ENCODE results near the gene DNAJC24.
A peak's percentile ranks its signal among the peaks of the same experiment; 100 is the strongest.

DNAJC24 gene

DNA sequence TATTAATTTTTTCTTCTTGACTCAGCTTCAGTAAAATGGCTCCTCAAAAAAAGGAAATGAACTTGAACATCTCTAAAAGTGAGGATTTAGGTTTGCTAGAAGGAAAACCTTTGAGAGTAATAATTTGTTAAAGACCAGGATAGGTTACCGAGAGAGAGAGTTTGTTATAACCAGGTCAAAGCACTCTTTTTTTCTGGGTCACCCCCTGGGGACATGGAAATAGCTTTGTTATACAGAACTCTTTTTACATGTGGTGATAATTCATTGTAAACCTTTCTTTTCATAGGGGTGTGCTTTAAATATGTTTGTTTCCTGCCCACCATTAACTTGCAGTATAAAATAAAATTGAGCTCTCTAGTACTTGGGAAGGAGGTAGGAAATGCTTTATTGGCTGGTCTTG is 47.7 kb downstream of the DNAJC24 start:
- no peak for DNase-seq

DNA sequence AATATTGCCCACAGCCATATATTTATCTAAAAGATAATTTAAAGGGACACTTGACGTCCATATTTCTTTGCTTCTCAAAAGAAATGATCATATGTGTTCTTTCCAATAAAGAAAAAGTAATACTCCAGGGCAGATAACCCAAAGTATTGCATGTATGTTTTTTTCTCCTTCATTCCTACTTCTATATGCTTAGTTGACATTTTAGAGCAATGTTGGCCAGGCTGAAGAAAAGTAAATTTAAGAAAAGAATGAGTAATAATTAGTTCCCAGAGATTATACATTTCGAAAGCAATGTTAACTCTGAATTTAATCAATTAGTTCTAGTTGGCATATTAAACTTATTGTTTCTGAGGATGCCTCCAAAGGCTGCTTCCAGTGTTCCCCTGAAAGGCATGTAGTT is 48.2 kb downstream of the DNAJC24 start:
- DNase-seq, result no peak

DNA sequence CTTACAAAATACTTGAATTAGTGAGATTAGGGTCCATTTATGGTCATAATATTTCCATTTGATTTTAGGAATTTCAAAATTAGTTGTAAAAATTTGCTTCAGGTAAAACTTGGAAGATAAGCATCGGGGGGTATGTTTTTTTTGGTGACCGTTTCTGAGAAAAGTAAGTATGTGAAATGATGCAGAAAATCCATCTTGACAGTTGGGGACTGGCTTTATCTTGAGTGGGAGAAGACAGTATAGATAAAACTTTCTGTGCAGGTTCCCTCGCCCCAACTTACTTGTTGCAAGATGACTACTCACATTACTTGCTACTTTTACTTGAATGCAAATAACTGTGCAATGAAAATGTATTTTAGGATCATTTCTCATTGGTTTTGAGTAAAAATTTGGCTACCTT is 49.5 kb downstream of the DNAJC24 start:
- no peak for DNase-seq

DNA sequence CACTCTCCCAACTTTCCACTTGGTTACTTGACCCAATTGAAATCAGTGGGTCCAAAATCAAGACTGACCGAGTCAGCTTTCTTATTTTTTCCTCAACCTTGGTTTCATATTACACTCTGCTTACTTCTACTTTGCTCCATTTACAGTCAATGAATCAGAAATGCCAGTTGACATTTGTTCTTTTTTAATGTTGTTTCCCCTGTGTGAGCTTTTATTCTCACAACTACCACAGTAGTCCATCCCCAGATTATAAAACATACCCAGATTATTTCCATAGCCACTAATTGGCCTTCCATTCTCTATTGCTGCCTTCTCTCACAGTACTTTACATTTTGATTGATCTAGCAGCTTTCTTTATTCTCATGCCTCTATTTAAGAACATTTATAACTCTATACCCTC is 50.0 kb downstream of the DNAJC24 start:
- DNase-seq, result no peak

DNA sequence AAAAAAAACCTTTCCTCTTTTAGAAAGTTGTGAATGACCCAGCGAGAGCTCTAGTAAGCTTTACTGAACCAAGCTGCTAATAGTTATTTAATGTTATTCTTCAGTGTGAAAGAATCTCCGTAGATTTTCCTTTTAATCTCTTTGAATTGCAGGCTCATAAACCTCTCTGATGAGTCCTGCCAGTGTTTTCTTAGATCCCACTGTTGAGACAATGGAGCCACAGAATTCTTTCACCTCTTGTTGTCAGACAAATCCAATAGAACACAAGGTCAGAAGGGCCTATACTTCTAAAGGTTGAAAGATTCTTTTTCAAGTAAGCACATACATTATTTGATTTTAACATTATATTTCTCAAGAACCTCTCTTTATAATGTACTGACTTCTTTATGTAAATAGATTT is 52.2 kb downstream of the DNAJC24 start:
- no peak for DNase-seq

DNA sequence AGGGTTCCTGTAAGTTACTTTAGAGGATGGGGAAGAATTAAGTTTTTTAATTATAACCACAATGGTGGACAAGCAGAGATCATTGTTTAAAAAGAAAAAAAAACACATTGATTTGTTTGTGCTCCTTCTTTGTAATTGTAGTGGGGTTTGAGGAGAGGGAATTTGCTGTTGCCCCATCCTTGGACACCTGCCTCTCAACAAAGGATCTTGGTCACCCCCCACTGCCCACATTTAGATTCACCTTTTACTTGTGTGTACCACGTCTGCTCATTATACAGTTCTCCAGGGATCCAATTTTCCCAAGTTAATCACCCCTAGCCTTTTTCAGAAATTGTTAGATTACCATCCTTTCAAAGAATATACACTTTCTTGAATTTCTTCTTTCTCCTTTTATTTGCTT is 53.0 kb downstream of the DNAJC24 start:
- DNase-seq, result no peak

DNA sequence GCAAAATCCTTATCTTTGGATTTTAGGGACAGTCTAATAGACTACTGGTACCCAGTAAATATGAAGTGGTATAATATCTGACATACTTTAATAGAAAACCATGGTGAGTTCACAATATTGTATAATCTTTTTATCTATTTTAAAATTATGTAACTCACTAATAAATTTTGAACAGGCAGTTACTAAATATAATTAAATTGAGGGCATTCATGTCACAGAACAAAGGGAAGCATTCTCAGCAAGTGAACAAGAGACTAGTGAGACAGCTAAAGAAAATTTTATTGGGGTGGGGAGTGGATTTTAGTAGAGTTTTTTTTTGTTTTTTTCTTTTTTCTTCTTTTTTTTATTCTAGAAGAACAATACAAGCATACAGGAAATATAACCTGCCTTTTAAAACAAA is 55.0 kb downstream of the DNAJC24 start:
- DNase-seq, result no peak

DNA sequence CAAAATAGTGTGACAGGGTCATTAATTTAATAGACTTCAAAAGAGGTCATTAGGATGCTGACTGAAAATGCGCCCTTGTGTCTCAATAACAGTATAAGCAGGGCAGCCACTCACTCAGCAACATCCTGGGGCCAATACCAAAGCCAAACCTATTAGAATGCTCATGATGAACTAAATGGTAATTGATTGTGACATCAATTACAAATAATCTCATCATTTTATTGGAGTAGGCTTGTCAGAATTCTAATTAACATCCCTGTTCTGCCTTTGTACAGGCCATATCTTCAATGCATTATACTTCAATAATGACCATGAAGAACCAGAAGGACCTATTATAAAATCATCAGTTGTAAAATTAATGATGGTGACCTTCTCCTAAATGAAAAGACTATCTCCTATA is 64.2 kb downstream of the DNAJC24 start:
- no peak for DNase-seq

DNA sequence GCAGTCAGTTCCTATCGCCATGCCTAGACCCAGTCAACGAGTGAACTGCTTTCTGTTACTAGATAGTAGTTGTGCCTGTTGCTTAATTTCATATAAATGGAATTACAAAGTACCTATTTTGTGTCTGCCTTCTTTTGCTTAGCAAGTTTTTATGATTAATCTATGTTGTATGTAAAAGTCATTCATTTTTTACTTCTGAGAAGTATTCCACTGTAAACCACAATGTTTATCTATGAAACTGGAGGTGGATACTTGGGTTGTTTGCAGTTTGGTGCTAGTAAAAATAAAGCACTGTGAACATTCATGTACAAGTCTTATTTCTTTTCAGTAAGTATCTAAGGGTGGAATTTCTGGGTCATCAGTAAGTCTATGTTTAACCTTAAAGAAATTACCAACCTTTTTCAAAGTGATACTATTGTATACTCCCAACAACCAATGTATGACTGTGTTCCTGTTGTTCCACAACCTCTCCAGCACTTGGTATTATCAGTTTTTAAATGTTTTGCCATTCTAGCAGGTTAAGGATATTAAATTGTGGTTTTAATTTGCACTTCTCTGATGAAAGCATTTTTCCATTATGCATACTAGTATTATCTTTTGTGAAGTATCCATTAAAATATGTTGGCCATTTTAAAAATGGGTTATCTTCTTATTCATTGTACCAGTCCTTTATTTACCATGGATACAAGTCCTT is 68.2 kb downstream of the DNAJC24 start:
- DNase-seq, result no peak

DNA sequence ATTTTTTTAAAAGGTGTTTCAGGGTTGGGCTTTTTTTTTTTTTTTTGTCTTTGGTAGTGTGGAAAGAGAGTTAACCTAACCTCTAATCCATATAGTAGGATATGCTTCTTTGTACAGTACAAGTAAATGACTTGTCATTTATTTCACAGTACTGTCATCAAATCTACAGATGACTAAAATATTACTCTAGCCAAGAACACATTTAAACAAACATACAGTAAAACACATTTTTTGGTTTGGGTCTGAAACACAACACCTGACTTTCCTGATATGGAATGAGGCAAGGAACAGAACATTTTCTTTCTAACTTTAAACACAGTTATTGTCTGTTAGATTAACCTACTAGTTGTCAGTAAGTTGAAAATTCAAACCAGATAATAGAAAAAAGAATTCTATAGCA is 71.6 kb downstream of the DNAJC24 start:
- DNase-seq, result no peak

DNA sequence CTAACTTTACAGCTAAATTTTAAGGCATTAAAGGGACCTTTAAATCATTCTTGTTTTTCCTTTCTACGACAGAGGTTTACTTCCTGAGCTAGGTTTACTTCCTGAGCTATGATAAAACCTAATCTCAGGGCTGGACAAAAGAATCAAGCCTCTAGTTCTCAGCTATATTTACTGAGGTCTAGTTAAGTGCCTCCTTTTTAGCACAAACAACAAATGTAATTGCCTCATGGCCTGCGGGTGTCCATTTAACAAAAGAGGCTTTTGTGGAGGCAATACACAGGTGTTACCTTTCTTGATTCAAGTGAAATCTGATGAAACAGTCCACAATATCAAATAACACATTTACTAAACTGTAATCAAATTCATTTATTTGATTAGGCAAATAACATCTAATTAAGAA is 72.4 kb downstream of the DNAJC24 start:
- no peak for DNase-seq

DNA sequence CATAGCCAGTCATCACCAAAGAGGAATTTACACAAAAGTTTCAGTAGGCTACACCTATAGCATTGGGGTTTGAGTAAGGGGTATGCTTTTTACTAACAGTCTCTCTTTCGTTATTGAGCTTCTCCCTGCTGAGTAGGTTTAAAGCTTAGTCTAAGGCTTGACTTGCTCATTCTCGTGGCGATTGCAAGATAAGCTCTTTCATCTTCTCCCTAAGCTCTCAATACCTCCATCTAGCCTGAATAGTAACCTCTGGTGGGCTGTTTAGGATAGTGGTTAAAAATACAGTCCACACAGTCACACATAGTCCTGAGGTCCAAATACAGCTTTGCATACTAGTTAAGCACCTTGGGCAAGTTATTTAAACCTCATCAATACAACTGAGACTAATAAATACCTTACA is 74.1 kb downstream of the DNAJC24 start:
- DNase-seq, result peak; percentile 2

DNA sequence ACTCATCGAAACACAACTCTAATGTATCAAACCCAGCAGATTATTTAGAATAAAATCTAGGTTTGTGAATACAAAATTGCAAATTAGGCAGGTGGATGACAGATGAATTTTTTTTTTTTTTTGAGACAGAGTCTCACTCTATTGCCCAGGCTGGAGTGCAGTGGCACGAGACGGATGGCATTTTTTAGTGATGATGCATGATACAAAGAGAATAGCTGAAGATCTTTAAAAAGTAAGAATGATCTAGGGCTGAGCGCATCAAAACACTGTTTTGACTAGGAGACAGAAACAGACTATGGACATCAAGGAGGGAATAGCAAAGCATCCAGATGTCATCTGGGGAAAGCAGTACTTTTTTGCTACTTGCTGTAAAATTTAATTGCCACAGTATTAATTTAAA is 76.0 kb downstream of the DNAJC24 start:
- DNase-seq, result no peak

DNA sequence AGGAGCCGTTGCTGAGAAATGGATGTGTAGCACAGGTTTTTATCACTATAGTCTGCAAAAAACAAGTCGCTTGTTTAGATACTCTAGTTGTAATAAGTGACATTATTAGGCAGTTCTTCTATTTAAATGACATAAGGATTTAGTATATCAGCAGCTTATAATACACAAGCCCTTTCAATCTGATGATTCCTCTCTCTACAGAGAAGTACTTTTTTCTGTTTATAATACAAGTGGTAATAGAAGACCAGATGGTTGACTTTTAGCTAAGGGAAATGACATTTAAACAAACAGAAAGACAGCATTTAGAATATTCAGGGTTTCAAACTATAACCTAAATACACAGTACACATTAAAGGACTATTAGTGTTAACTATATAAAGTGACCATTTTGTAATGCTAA is 79.4 kb downstream of the DNAJC24 start:
- no peak for DNase-seq

DNA sequence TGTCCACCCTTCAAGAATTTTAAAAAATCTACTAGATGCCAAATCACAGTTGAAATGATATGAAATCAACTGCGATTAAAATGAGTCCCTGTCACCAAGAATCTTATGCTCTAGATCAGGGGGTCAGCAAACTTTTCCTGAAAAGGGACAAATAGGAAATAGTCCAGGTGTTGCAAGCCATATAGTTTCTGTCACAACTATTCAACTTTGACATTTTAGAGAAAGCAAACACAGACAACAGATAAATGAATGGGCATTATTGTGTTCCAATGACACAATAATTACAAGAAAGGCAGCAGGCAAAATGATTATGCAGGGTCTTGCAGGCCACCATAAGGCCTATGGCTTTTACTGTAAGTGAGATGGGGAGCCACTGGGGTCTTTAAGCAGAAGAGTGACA is 81.2 kb downstream of the DNAJC24 start:
- DNase-seq, result no peak

DNA sequence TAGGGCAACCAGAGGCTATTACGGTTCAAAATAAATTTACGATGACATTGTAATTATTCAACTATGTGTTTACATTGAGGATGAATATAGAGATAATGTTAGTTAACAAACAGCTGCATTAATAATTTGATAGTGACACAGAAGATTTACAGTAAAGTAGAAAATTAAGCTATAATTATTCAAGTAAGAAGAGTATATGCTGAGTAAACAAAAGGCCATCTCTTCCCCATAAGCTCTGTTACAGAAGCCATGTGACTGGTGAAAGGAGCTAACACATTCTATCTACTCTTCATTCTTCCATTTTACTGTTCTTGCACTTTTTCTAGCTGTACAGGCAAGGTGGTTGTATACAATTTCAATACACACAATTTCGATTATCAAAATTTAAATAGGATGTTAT is 85.5 kb downstream of the DNAJC24 start:
- no peak for DNase-seq

DNA sequence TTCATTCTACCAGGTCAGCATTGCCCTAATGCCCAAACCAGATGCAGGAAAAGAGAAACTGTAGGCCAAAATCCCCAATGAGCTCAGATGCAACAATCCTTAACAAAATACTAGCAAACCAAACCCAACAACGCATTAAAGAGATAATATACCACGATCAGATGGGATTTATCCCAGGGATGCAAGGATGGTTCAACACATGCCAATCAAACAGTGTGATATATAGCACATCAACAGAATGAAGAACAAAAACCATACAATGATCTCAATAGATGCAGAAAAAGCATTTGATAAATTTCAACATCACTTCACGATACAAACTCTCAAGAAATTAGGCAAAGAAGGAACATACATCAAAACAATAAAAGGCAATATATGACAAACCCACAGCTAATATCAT is 94.8 kb downstream of the DNAJC24 start:
- no peak for DNase-seq

DNA sequence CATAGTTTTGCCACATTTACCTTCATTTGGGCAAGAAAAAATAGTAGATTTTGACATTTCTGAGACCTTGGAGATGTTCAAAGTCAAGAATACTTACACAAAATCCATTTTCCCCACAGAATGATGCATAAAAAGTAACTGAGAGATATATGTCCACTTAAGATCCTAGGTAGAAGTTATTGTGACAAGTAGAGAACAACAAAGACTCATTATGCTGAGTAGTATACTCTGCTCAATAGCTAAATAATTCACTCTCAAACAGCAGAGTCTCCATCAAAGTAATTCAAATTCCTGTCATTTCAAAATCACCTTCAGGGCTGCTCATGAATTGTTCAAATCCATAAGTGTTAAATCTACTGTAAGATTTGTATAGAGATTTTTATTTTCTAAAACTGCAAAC is 104.4 kb downstream of the DNAJC24 start:
- DNase-seq, result no peak

DNA sequence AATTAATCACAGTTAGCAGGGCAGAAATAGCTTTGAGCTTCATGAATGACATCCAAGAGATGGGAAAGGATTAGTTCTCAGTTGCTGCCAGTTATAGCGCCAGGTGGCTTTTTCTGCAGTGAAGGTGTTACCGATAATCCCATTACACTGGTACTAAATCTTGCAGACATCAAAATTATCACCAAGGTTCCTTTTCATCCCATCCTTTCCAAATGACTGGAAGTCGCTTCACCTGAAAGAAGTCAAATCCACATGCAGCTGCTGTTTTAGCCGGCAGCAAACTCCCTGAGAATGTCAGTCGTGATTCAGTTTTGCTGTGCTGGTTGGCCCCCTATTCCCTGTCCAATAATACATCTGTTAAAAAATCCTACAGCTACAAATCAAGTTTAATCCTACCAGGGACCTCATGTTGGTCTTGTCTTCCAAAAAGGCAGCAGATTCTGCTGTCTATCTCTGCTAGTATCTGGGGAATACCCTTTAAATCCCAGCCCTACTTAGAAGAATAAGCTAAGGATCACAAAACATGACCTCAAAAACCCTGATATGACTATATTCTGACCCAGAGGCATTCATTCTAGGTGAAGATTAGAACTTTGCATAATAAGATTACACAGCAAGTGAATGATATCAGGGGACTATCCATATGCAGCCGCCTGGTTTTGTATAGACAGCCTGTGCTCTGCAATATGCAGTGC is 108.0 kb downstream of the DNAJC24 start:
- no peak for DNase-seq

DNA sequence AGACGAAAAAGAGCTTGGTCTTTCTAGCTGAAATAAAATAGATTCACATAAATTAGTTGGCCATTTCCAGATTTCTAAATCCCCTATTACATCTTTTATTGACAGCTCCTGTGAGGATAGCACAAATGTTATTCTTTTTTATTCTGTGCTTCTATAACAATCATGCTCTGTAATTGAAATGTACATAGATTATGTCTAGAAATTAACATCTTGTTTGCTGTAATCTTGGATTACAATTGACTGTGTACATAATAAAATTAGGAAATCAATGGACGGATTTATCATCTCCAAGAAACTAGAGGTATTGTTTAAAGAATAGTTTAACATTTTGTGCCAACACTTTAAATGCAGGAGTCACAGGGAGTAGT is 108.5 kb downstream of the DNAJC24 start:
- no peak for DNase-seq

DNA sequence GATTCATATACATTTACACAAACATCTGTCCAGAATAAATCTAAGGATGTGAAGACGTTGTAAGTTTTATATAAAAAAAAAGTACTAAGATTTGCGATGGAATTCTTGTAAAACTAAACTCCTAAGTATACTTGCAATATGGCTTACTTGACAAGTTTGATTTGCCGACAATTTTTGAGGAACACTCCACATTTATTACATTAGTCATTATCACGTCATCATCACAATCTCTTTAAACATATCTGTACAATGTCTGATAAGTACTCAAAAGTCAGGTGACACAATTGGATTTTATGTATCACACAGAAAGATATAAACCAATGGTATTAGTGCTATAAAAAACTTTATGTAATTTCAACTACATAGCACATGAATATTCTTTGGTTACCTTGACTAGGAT is 109.4 kb downstream of the DNAJC24 start:
- no peak for DNase-seq

DNA sequence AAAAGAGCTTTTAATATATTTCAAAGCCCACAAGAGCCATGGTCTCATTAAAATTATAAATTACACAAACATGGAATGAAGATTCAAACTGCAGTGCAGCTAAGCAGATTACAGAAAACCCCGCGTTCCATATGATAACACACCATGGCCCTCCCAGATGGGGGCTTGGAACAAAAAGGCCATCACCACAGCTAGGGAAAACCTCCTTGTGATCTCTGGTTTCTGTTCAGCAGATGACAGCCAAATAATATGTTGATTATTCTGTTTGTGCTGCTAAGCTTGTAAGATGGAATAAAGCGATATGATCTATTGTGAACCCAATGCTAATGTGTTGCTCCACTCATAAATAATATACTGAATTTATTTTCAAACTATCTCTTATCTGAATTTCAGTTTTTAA is 111.3 kb downstream of the DNAJC24 start:
- DNase-seq, result no peak
